ENCODE data around the gene IL1B. TPM values are rescaled to one million over a fixed set of nuclear protein-coding genes. Genes with fewer than 3 reads are reported as not detected.

IL1B gene
- total RNA-seq, 2 experiments from 2014 or later, result not detected

DNA sequence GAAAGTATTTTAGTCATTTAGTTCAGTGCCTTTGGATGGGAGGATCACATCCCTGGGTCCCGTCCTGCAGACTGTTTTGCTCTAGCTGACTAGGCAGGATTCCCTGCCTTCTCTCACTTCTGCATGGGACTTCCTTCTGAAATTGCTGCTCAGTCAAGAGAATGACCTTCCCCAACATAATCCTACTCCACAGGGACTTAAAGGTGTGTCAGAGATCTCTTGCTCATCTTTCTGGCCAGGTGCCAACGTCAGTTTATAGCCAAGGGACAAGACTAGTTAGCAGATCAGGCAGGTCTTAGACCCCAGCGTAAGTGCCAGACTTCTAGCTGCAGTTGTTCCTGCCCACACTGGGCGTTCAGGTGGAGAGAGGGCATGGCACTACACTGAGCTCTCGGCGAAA, 9.5 kb upstream of the IL1B start:
- ChIA-PET CTCF (ENCODE audit: unreplicated experiment) (no interaction called here), POLR2A (interaction anchor here (0.6 kb wide), 1 partner anchor 15 kb away, joined by 3 read pairs; no protein-coding TSS in a partner anchor)
- no peaks in the 10 kb centered on the region for H3K9me2 ChIP-seq (ENCODE audit: insufficient read depth, low read length)
- no peak for TF ChIP-seq EZH2phosphoT487 (IDR thresholded peaks at IDR 0.05; ENCODE audit: borderline replicate concordance, low read depth, low read length)
- TF ChIP-seq, protein P1, sequence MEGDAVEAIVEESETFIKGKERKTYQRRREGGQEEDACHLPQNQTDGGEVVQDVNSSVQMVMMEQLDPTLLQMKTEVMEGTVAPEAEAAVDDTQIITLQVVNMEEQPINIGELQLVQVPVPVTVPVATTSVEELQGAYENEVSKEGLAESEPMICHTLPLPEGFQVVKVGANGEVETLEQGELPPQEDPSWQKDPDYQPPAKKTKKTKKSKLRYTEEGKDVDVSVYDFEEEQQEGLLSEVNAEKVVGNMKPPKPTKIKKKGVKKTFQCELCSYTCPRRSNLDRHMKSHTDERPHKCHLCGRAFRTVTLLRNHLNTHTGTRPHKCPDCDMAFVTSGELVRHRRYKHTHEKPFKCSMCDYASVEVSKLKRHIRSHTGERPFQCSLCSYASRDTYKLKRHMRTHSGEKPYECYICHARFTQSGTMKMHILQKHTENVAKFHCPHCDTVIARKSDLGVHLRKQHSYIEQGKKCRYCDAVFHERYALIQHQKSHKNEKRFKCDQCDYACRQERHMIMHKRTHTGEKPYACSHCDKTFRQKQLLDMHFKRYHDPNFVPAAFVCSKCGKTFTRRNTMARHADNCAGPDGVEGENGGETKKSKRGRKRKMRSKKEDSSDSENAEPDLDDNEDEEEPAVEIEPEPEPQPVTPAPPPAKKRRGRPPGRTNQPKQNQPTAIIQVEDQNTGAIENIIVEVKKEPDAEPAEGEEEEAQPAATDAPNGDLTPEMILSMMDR (conservative IDR thresholded peaks at IDR 0.05; ENCODE audit: low read length), result no peak
- no peaks in the 10 kb centered on the region for H3K36me3 ChIP-seq (ENCODE audit: insufficient read depth, low read length)
- no peak overlapping the region for H3K4me2 ChIP-seq (ENCODE audit: low read length)
- H3K4me3 ChIP-seq (ENCODE audit: low read depth, low read length, poor library complexity, severe bottlenecking), result no peak overlapping the region
- no peaks in the 10 kb centered on the region for H4K20me1 ChIP-seq (ENCODE audit: insufficient read depth, low read length)
- no peak for DNase-seq (ENCODE audit: low spot score)
- H3K27ac ChIP-seq (ENCODE audit: low read depth, low read length, poor library complexity, severe bottlenecking), result no peak overlapping the region
- H3K4me1 ChIP-seq (ENCODE audit: insufficient read depth, low read length, poor library complexity, severe bottlenecking), result no peaks in the 10 kb centered on the region
- BruUV-seq (replicated peaks), result no TSS peak
- intact Hi-C loops (cut with micrococcal nuclease; ENCODE audit: unreplicated experiment), result no loop called here
- no peaks in the 10 kb centered on the region for H3K9me3 ChIP-seq (ENCODE audit: low read length)
- no peaks in the 10 kb centered on the region for H3K79me2 ChIP-seq (ENCODE audit: insufficient read depth, low read depth, low read length)
- no peak overlapping the region for H2AFZ ChIP-seq (ENCODE audit: low read length)

DNA sequence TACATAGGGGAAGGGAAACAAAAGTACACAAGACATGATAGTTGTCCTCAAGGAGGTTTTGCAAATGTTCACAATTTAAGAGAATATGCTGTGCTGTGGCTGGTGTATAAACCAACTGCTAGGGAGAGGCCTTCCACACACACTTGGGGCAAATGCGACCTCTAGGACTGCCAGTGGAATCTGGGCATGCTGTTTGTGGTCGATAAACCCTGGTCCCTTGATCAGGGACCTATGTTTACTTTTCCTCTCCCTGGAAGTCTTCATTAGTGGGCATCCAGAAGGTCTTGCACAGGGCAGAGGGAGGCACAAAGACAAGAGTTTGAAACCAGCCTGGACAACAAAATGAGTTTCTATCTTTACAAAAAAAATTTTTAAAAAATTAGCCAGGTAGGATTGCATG, 7.3 kb upstream of the IL1B start:
- Histone ChIP-seq H3K4me2 (ENCODE audit: low read length) (no peak overlapping the region), H2AFZ (ENCODE audit: low read length) (no peak overlapping the region), H3K4me3 (ENCODE audit: low read depth, low read length, poor library complexity, severe bottlenecking) (no peak overlapping the region), H3K27ac (ENCODE audit: low read depth, low read length, poor library complexity, severe bottlenecking) (no peak overlapping the region), H3K9me3 (ENCODE audit: low read length) (no peaks in the 10 kb centered on the region), H3K9me2 (ENCODE audit: insufficient read depth, low read length) (no peaks in the 10 kb centered on the region), H3K36me3 (ENCODE audit: insufficient read depth, low read length) (no peaks in the 10 kb centered on the region), H3K79me2 (ENCODE audit: insufficient read depth, low read depth, low read length) (no peaks in the 10 kb centered on the region), H4K20me1 (ENCODE audit: insufficient read depth, low read length) (no peaks in the 10 kb centered on the region), H3K4me1 (ENCODE audit: insufficient read depth, low read length, poor library complexity, severe bottlenecking) (no peaks in the 10 kb centered on the region)
- no peak for TF ChIP-seq EZH2phosphoT487 (IDR thresholded peaks at IDR 0.05; ENCODE audit: borderline replicate concordance, low read depth, low read length)
- TF ChIP-seq, protein P1 (conservative IDR thresholded peaks at IDR 0.05; ENCODE audit: low read length), result no peak
- intact Hi-C loops (cut with micrococcal nuclease; ENCODE audit: unreplicated experiment), result no loop called here
- ChIA-PET POLR2A (no interaction called here), CTCF (ENCODE audit: unreplicated experiment) (no interaction called here)
- no peak for DNase-seq (ENCODE audit: low spot score)
- no TSS peak for BruUV-seq (replicated peaks)

DNA sequence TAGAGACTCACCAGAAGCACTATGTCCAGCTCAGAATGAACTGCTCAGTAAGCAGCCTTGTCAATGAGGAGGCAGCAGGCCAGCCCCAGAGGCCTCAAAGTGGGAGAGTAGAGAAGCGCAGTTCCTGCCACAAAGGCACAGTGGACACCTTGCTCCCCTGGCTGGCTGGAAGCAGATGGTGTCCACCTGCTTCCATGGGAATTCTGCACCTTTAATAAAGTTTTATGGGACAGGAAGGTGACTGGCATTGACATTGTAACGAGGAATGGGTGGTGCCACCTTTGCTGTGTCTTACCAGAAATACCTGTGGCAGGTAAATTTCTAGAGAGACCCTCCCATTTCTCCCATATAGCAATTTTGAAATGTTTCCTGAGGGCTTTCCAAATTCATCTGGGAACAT, 6.7 kb upstream of the IL1B start:
- H3K36me3 ChIP-seq (ENCODE audit: insufficient read depth, low read length), result no peaks in the 10 kb centered on the region
- H3K79me2 ChIP-seq (ENCODE audit: insufficient read depth, low read depth, low read length), result no peaks in the 10 kb centered on the region
- no TSS peak for BruUV-seq (replicated peaks)
- no peak overlapping the region for H3K4me2 ChIP-seq (ENCODE audit: low read length)
- ChIA-PET POLR2A (interaction anchor here (0.6 kb wide), 1 partner anchor 8 kb away, joined by 3 read pairs; no protein-coding TSS in a partner anchor), CTCF (ENCODE audit: unreplicated experiment) (no interaction called here)
- H2AFZ ChIP-seq (ENCODE audit: low read length), result no peak overlapping the region
- DNase-seq (ENCODE audit: low spot score), result no peak
- H3K27ac ChIP-seq (ENCODE audit: low read depth, low read length, poor library complexity, severe bottlenecking), result no peak overlapping the region
- TF ChIP-seq, protein P1 (conservative IDR thresholded peaks at IDR 0.05; ENCODE audit: low read length), result no peak
- TF ChIP-seq EZH2phosphoT487 (IDR thresholded peaks at IDR 0.05; ENCODE audit: borderline replicate concordance, low read depth, low read length), result no peak
- H3K9me2 ChIP-seq (ENCODE audit: insufficient read depth, low read length), result no peaks in the 10 kb centered on the region
- H3K4me3 ChIP-seq (ENCODE audit: low read depth, low read length, poor library complexity, severe bottlenecking), result no peak overlapping the region
- intact Hi-C loops (cut with micrococcal nuclease; ENCODE audit: unreplicated experiment), result no loop called here
- no peaks in the 10 kb centered on the region for H4K20me1 ChIP-seq (ENCODE audit: insufficient read depth, low read length)
- no peaks in the 10 kb centered on the region for H3K9me3 ChIP-seq (ENCODE audit: low read length)
- no peaks in the 10 kb centered on the region for H3K4me1 ChIP-seq (ENCODE audit: insufficient read depth, low read length, poor library complexity, severe bottlenecking)
